ENCODE measurements around the gene IL22RA1. TPM values are rescaled to one million over a fixed set of nuclear protein-coding genes. Genes with fewer than 3 reads are reported as not detected.

The IL22RA1 gene
- polyA plus RNA-seq, 2 of the 4 experiments (the other 2 are of a cell fraction): 1.5 to 1.7 TPM

DNA sequence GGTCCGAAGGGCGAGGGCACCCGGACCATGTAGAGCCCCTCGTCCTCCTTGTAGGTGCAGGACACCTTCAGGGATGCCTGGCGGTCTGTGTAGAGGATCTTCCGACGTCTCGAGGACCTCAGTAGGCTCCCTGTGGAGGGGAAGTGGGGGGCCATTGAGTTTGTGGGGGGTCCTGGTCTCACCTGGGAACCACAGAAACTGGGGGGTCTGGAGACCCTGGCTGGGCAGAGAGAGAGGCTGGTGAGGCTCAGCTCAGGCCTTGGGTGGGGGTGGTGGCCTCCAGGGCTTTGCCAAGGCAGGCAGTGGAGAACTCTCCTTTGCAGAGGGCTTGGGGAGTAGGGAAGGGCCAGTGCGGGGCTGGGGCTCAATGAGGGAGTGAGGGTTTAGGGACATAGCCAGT lies 50.0 kb downstream of the IL22RA1 start:
- ChIA-PET POLR2A (no interaction called here), CTCF (interaction anchor here (0.6 kb wide), 1 partner anchor 8 kb away, joined by 4 read pairs; no protein-coding TSS in a partner anchor)
- H3K4me1 ChIP-seq: no peaks in the 10 kb centered on the region
- H3K27ac ChIP-seq: no peak overlapping the region
- DNase-seq (ENCODE audit: low read depth in 1 of 2, low spot score in 1 of 2) (no peak), ATAC-seq (no peak), FAIRE-seq (no peak)
- WGBS (ENCODE audit: missing lambda C conversion rate): 92% methylated on average over 2 of the region's 9 CpGs
- TF ChIP-seq USF2 (IDR thresholded peaks at IDR 0.05) (no peak), RCOR1 (IDR thresholded peaks at IDR 0.05; ENCODE audit: low read depth, low read length) (no peak), FOSB (CRISPR knock-in tag; IDR thresholded peaks at IDR 0.05) (no peak), NPAS2 (CRISPR knock-in tag; IDR thresholded peaks at IDR 0.05; ENCODE audit: borderline replicate concordance) (no peak), CHD2 (IDR thresholded peaks at IDR 0.05; ENCODE audit: low read length, partially characterized antibody) (no peak), NR3C1 (IDR thresholded peaks at IDR 0.05) (no peak), TFCP2L1 (CRISPR knock-in tag; IDR thresholded peaks at IDR 0.05) (no peak), PHF8 (IDR thresholded peaks at IDR 0.05; ENCODE audit: borderline replicate concordance, low read depth) (no peak), ZFP36 (IDR thresholded peaks at IDR 0.05; ENCODE audit: borderline replicate concordance, partially characterized antibody) (no peak), HOXB13 (CRISPR knock-in tag; IDR thresholded peaks at IDR 0.05; ENCODE audit: low read depth) (no peak), ZNF302 (CRISPR knock-in tag; IDR thresholded peaks at IDR 0.05) (no peak), CEBPB (IDR thresholded peaks at IDR 0.05) (no peak)
- no peak overlapping the region for H3K4me2 ChIP-seq
- H3K9me3 ChIP-seq: no peaks in the 10 kb centered on the region
- no peak overlapping the region for H3K4me3 ChIP-seq

GRCh38 chr1:24091971-24092482 lies 50.9 kb downstream of the IL22RA1 start:
- ChIA-PET CTCF (no interaction called here), POLR2A (no interaction called here)
- Histone ChIP-seq H3K4me3 (no peak overlapping the region), H3K27ac (no peak overlapping the region), H3K9me3 (no peaks in the 10 kb centered on the region), H3K4me2 (no peak overlapping the region), H3K4me1 (no peaks in the 10 kb centered on the region)
- DNase-seq (ENCODE audit: low read depth in 1 of 2, low spot score in 1 of 2): no peak
- FAIRE-seq: no peak
- no peak for TF ChIP-seq HOXA7 (CRISPR knock-in tag; IDR thresholded peaks at IDR 0.05)
- TF ChIP-seq ESRRA (IDR thresholded peaks at IDR 0.05; ENCODE audit: borderline replicate concordance, low read length): no peak
- no peak for TF ChIP-seq EP300 (IDR thresholded peaks at IDR 0.05)
- ATAC-seq: no peak
- 86% methylated on average over 6 of the region's 13 CpGs for WGBS (ENCODE audit: missing lambda C conversion rate)

DNA sequence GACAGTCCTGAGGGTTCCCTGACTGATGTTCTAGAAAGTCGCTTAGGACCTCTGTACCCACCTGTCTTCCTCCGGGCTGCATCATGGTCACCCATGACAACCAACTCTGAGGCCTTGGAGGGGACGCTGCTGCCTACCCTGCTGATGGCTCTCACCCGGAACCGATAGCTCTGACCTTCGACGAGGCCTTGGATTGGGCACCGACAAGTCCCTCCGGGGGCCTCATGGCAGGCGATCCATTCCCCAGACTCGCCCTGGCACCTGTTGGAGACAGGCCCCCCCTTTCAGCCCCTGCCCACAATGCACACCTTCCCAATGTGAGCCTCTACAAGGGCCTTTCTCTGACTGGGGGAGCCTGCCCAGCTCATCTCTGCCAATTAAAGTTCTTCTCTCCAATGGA lies 52.2 kb downstream of the IL22RA1 start:
- no peak for ATAC-seq
- Histone ChIP-seq H3K4me3 (no peak overlapping the region), H3K9me3 (no peaks in the 10 kb centered on the region), H3K27ac (no peak overlapping the region), H3K4me2 (no peak overlapping the region), H3K4me1 (no peaks in the 10 kb centered on the region)
- no peak for FAIRE-seq
- no peak for DNase-seq (ENCODE audit: low read depth in 1 of 2, low spot score in 1 of 2)
- TF ChIP-seq CHD2 (IDR thresholded peaks at IDR 0.05; ENCODE audit: low read length, partially characterized antibody) (no peak), HMGXB4 (CRISPR knock-in tag; IDR thresholded peaks at IDR 0.05; ENCODE audit: borderline replicate concordance) (no peak), SMC3 (IDR thresholded peaks at IDR 0.05) (no peak), ZC3H11A (IDR thresholded peaks at IDR 0.05) (no peak), RFX5 (IDR thresholded peaks at IDR 0.05) (no peak), ZNF302 (CRISPR knock-in tag; IDR thresholded peaks at IDR 0.05) (no peak), CBX2 (IDR thresholded peaks at IDR 0.05; ENCODE audit: borderline replicate concordance, low read depth) (no peak), FOXS1 (CRISPR knock-in tag; IDR thresholded peaks at IDR 0.05) (no peak), NFE2L2 (conservative IDR thresholded peaks at IDR 0.05; ENCODE audit: low read length) (no peak), TP53 (CRISPR knock-in tag; IDR thresholded peaks at IDR 0.05) (no peak), MAZ (IDR thresholded peaks at IDR 0.05; ENCODE audit: borderline replicate concordance, low read depth, low read length) (no peak), JUNB (IDR thresholded peaks at IDR 0.05) (no peak)
- ChIA-PET POLR2A (no interaction called here), CTCF (interaction anchor here (0.5 to 1.6 kb wide), 5 partner anchors 12 to 1992 kb away, joined by 3 to 5 read pairs (median 4); partner anchors contain the start of gene NIPAL3)
- 85% methylated on average over 5 of the region's 11 CpGs for WGBS (ENCODE audit: missing lambda C conversion rate)

All from A549 (cell line).